Common myeloid progenitor, CD34-positive (primary cell): ENCODE data around the gene CD40.
A peak's percentile ranks its signal among the peaks of the same experiment; 100 is the strongest.
"Not testable (repeated sequence)": the region's sequence is repeated elsewhere in the genome, so short reads cannot be mapped to it uniquely, and the experiment has no call there.

Experiments
- CTCF ChIA-PET: fragments of 350-600 bp; sonication (Branson Sonifier 250); formaldehyde crosslinking; loops from one replicate; lab custom pipeline; 2021; ENCODE audit warnings: antibody characterized with exemption; lab: Charles Lee
- POLR2A ChIA-PET: fragments of 350-600 bp; sonication (Branson Sonifier 250); formaldehyde crosslinking; loops from one replicate; lab custom pipeline; 2021; ENCODE audit warnings: antibody characterized with exemption; lab: Charles Lee
- DNase-seq, 3 donors: peaks; one replicate each; pipeline versions ENCODE4 v3.0.0 to v3.0.0-alpha.2; 2013
- H3K27ac ChIP-seq, 2 experiments: 1 replicate in 1 of 2; 2 replicates in 1 of 2; pipeline ENCODE4 v1.7.0; 2013; ENCODE audit warnings: inconsistent platforms in 2 of 2, low read length in 2 of 2, mild to moderate bottlenecking in 2 of 2, low read depth in 1 of 2, moderate library complexity in 1 of 2; ENCODE audit not compliant: severe bottlenecking in 2 of 2, insufficient read depth in 1 of 2, poor library complexity in 1 of 2
- H3K27me3 ChIP-seq, 5 experiments: replicated peaks in 2 of 5; 1 replicate in 3 of 5; 2 replicates in 2 of 5; pipeline versions ENCODE4 v1.6.1 to v1.7.0; 2013; ENCODE audit warnings: low read length in 4 of 5, mild to moderate bottlenecking in 2 of 5, moderate library complexity in 2 of 5, inconsistent platforms in 1 of 5; ENCODE audit not compliant: insufficient read depth in 5 of 5, control insufficient read depth in 4 of 5
- H3K36me3 ChIP-seq, 4 experiments: 1 replicate in 2 of 4; 2 replicates in 2 of 4; pipeline versions ENCODE4 v1.6.1 to v1.7.0; 2013; ENCODE audit warnings: low read length in 3 of 4, control low read depth in 1 of 4, mild to moderate bottlenecking in 1 of 4; ENCODE audit not compliant: control insufficient read depth in 4 of 4, insufficient read depth in 4 of 4
- H3K4me1 ChIP-seq, 4 experiments: 1 replicate in 3 of 4; 2 replicates in 1 of 4; pipeline versions ENCODE4 v1.6.1 to v1.7.1; 2013; ENCODE audit warnings: low read length in 3 of 4, mild to moderate bottlenecking in 3 of 4, control low read depth in 1 of 4, inconsistent platforms in 1 of 4, moderate library complexity in 1 of 4; ENCODE audit not compliant: control insufficient read depth in 4 of 4, insufficient read depth in 4 of 4; ENCODE audit errors: control extremely low read depth in 1 of 4
- H3K4me3 ChIP-seq, 7 experiments: 1 replicate in 4 of 7; 2 replicates in 3 of 7; pipeline versions ENCODE4 v1.5.1 to v1.7.0; 2013; ENCODE audit warnings: mild to moderate bottlenecking in 7 of 7, low read length in 6 of 7, moderate library complexity in 6 of 7, inconsistent platforms in 2 of 7, low read depth in 2 of 7, control low read depth in 1 of 7; ENCODE audit not compliant: insufficient read depth in 4 of 7, control insufficient read depth in 1 of 7; ENCODE audit errors: extremely low read depth in 1 of 7
- H3K9me3 ChIP-seq, 5 experiments: 1 replicate in 4 of 5; 2 replicates in 1 of 5; pipeline versions ENCODE4 v1.6.1 to v1.7.1; 2013; ENCODE audit warnings: low read length in 4 of 5, mild to moderate bottlenecking in 2 of 5, inconsistent platforms in 1 of 5, low read depth in 1 of 5, moderate library complexity in 1 of 5; ENCODE audit not compliant: control insufficient read depth in 4 of 5, insufficient read depth in 2 of 5; ENCODE audit errors: control extremely low read depth in 1 of 5
- WGBS: methylation state at CpG from one replicate; pipeline ENCODE4 v1.1.5; 2013; ENCODE audit not compliant: insufficient coverage; 5-methylcytosine and 5-hydroxymethylcytosine counted together

Gene CD40

GRCh38 chr20:46093531-46093930, 24.6 kb upstream of the CD40 start:
- WGBS = 90% methylated on average over 2 of the region's 2 CpGs
- POLR2A ChIA-PET = no interaction called here
- peaks cover 2 to 14% (median 8%) of the 10 kb centered on the region in 4 experiments for H3K4me1 ChIP-seq

GRCh38 chr20:46099491-46100287, 18.4 kb upstream of the CD40 start:
- ChIA-PET POLR2A (interaction anchor here (0.6 kb wide), 1 partner anchor 248 kb away, joined by 3 read pairs; no protein-coding TSS in a partner anchor), CTCF (interaction anchor here (0.7 to 0.9 kb wide), 2 partner anchors 11 to 1560 kb away, joined by 3 read pairs; no protein-coding TSS in a partner anchor)
- peaks cover 11 to 60% (median 20%) of the 10 kb centered on the region in 5 experiments for H3K27me3 ChIP-seq
- H3K4me1 ChIP-seq = peaks cover 0 to 7% (median 0%) of the 10 kb centered on the region in 4 experiments
- no peaks in the 10 kb centered on the region for H3K36me3 ChIP-seq
- H3K9me3 ChIP-seq = no peaks in the 10 kb centered on the region
- no peak overlapping the region for H3K27ac ChIP-seq
- peak in 2 of 3 donors; percentile 34 to 51 for DNase-seq
- H3K4me3 ChIP-seq = no peak overlapping the region
- 51% methylated on average over 24 of the region's 48 CpGs for WGBS

More at GRCh38 chr20:46093531-46093930, 24.6 kb upstream of the CD40 start:
- CTCF ChIA-PET = no interaction called here
- no peaks in the 10 kb centered on the region for H3K9me3 ChIP-seq
- no peak overlapping the region for H3K27ac ChIP-seq
- H3K27me3 ChIP-seq = peaks cover 0 to 16% (median 5%) of the 10 kb centered on the region in 5 experiments
- DNase-seq = no peak
- no peak overlapping the region for H3K4me3 ChIP-seq
- H3K36me3 ChIP-seq = no peaks in the 10 kb centered on the region

GRCh38 chr20:46100444-46100843, 17.7 kb upstream of the CD40 start:
- 86% methylated on average over 3 of the region's 7 CpGs for WGBS
- H3K9me3 ChIP-seq, CTCF ChIA-PET, H3K36me3 ChIP-seq, H3K27ac ChIP-seq, DNase-seq, H3K4me3 ChIP-seq, H3K4me1 ChIP-seq: not testable (repeated sequence)
- POLR2A ChIA-PET = interaction anchor here (0.6 kb wide), 1 partner anchor 247 kb away, joined by 3 read pairs; no protein-coding TSS in a partner anchor
- peaks cover 14 to 61% (median 20%) of the 10 kb centered on the region in 5 experiments for H3K27me3 ChIP-seq

- H3K36me3 ChIP-seq = no peaks in the 10 kb centered on the region
- H3K4me1 ChIP-seq = peaks cover 0 to 7% (median 0%) of the 10 kb centered on the region in 4 experiments
- 85% methylated on average over 5 of the region's 5 CpGs for WGBS
- peaks cover 14 to 61% (median 20%) of the 10 kb centered on the region in 5 experiments for H3K27me3 ChIP-seq
- CTCF ChIA-PET = no interaction called here
- H3K4me3 ChIP-seq = no peak overlapping the region
- DNase-seq = no peak
- H3K9me3 ChIP-seq = no peaks in the 10 kb centered on the region
- POLR2A ChIA-PET = no interaction called here
- no peak overlapping the region for H3K27ac ChIP-seq
Measured at GRCh38 chr20:46100988-46101387, 17.1 kb upstream of the CD40 start.

- no CpG with 5 or more reads among the region's 3 CpGs for WGBS
- Histone ChIP-seq H3K9me3 (no peaks in the 10 kb centered on the region), H3K27ac (no peak overlapping the region), H3K4me1 (peaks cover 0 to 7% (median 0%) of the 10 kb centered on the region in 4 experiments), H3K4me3 (no peak overlapping the region), H3K36me3 (no peaks in the 10 kb centered on the region), H3K27me3 (peaks cover 14 to 60% (median 20%) of the 10 kb centered on the region in 5 experiments)
- no peak for DNase-seq
- ChIA-PET POLR2A (interaction anchor here (0.5 kb wide), 1 partner anchor 212 kb away, joined by 3 read pairs; no protein-coding TSS in a partner anchor), CTCF (no interaction called here)
Measured at GRCh38 chr20:46101957-46102356, 16.2 kb upstream of the CD40 start.

DNA sequence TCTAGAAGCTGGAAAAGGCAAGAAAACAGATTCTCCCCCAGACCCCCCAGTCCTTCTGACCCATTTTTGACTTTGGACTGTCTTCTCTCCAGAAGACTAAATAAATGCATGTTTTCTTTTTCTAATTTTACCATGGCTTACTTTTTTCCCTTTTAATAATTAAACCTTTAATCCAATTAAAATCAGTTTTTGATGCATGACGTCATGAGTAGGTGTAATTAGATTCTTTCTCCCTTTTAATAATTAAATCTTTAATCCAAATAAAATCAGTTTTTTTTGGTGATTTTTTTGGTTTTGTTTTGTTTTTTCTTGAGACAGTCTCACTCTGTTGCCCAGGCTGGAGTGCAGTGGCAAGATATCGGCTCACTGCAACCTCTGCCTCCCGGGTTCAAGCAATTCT, 15.2 kb upstream of the CD40 start:
- H3K27ac ChIP-seq = no peak overlapping the region
- H3K4me1 ChIP-seq = peaks cover 0 to 7% (median 0%) of the 10 kb centered on the region in 4 experiments
- WGBS = 100% methylated on average over 2 of the region's 3 CpGs
- H3K9me3 ChIP-seq = no peaks in the 10 kb centered on the region
- CTCF ChIA-PET = interaction anchor here (1.4 kb wide), 1 partner anchor 16 kb away, joined by 3 read pairs; no protein-coding TSS in a partner anchor
- H3K4me3 ChIP-seq = no peak overlapping the region
- DNase-seq = no peak
- POLR2A ChIA-PET = no interaction called here
- H3K27me3 ChIP-seq = peaks cover 14 to 51% (median 17%) of the 10 kb centered on the region in 5 experiments
- no peaks in the 10 kb centered on the region for H3K36me3 ChIP-seq

- H3K4me1 ChIP-seq = peaks cover 0 to 7% (median 0%) of the 10 kb centered on the region in 4 experiments
- H3K36me3 ChIP-seq = no peaks in the 10 kb centered on the region
- peaks cover 10 to 39% (median 14%) of the 10 kb centered on the region in 5 experiments for H3K27me3 ChIP-seq
- H3K9me3 ChIP-seq = no peaks in the 10 kb centered on the region
- ChIA-PET POLR2A (no interaction called here), CTCF (interaction anchor here (0.7 to 1.4 kb wide), 4 partner anchors 9 to 77 kb away, joined by 3 read pairs; no protein-coding TSS in a partner anchor)
- H3K4me3 ChIP-seq = no peak overlapping the region
- 100% methylated on average over 3 of the region's 3 CpGs for WGBS
- H3K27ac ChIP-seq = no peak overlapping the region
- no peak for DNase-seq
Measured at GRCh38 chr20:46104262-46104661, 13.9 kb upstream of the CD40 start.
